Measurements from ENCODE around the gene PRRX1. TPM values are rescaled to one million over a fixed set of nuclear protein-coding genes. Genes with fewer than 3 reads are reported as not detected.

Gene PRRX1
- total RNA-seq, 1 donor from 2014 or later, result 358 TPM

- no peaks in the 10 kb centered on the region for H3K9me3 Mint-ChIP-seq (ENCODE audit: unreplicated experiment)
- H3K27ac Mint-ChIP-seq (ENCODE audit: unreplicated experiment), result peak overlapping the region; percentile 88
- peaks cover 87% of the 10 kb centered on the region for H3K4me1 Mint-ChIP-seq (ENCODE audit: unreplicated experiment)
- DNase-seq (ENCODE audit: extremely low spot score, unreplicated experiment), result no peak
- no peak for TF ChIP-seq CTCF (IDR thresholded peaks at IDR 0.05)
- no peaks in the 10 kb centered on the region for H3K27me3 Mint-ChIP-seq (ENCODE audit: unreplicated experiment)
- H3K4me3 Mint-ChIP-seq (ENCODE audit: unreplicated experiment), result peak overlapping the region; percentile 34
- peaks cover 25% of the 10 kb centered on the region for H3K36me3 Mint-ChIP-seq (ENCODE audit: unreplicated experiment)
Measured at GRCh38 chr1:170700842-170701615, 37.1 kb downstream of the PRRX1 start.

GRCh38 chr1:170701962-170702361 lies 38.0 kb downstream of the PRRX1 start:
- H3K27ac Mint-ChIP-seq (ENCODE audit: unreplicated experiment), result peak overlapping the region; percentile 67

GRCh38 chr1:170703591-170703990 lies 39.7 kb downstream of the PRRX1 start:
- no peak for DNase-seq (ENCODE audit: extremely low spot score, unreplicated experiment)
- peaks cover 26% of the 10 kb centered on the region for H3K36me3 Mint-ChIP-seq (ENCODE audit: unreplicated experiment)
- TF ChIP-seq CTCF (IDR thresholded peaks at IDR 0.05), result no peak
- H3K27ac Mint-ChIP-seq (ENCODE audit: unreplicated experiment), result peak overlapping the region; percentile 61
- no peak overlapping the region for H3K4me3 Mint-ChIP-seq (ENCODE audit: unreplicated experiment)
- no peaks in the 10 kb centered on the region for H3K27me3 Mint-ChIP-seq (ENCODE audit: unreplicated experiment)
- H3K9me3 Mint-ChIP-seq (ENCODE audit: unreplicated experiment), result no peaks in the 10 kb centered on the region
- H3K4me1 Mint-ChIP-seq (ENCODE audit: unreplicated experiment), result peaks cover 90% of the 10 kb centered on the region

More at GRCh38 chr1:170701962-170702361, 38.0 kb downstream of the PRRX1 start:
- H3K36me3 Mint-ChIP-seq (ENCODE audit: unreplicated experiment), result peaks cover 26% of the 10 kb centered on the region
- no peaks in the 10 kb centered on the region for H3K9me3 Mint-ChIP-seq (ENCODE audit: unreplicated experiment)
- no peak overlapping the region for H3K4me3 Mint-ChIP-seq (ENCODE audit: unreplicated experiment)
- no peak for DNase-seq (ENCODE audit: extremely low spot score, unreplicated experiment)
- H3K27me3 Mint-ChIP-seq (ENCODE audit: unreplicated experiment), result no peaks in the 10 kb centered on the region
- peaks cover 87% of the 10 kb centered on the region for H3K4me1 Mint-ChIP-seq (ENCODE audit: unreplicated experiment)
- TF ChIP-seq CTCF (IDR thresholded peaks at IDR 0.05), result no peak

GRCh38 chr1:170704256-170704655 lies 40.3 kb downstream of the PRRX1 start:
- Mint-ChIP-seq H3K4me1 (ENCODE audit: unreplicated experiment) (peaks cover 92% of the 10 kb centered on the region), H3K27me3 (ENCODE audit: unreplicated experiment) (no peaks in the 10 kb centered on the region), H3K4me3 (ENCODE audit: unreplicated experiment) (no peak overlapping the region), H3K36me3 (ENCODE audit: unreplicated experiment) (peaks cover 29% of the 10 kb centered on the region), H3K27ac (ENCODE audit: unreplicated experiment) (peak overlapping the region; percentile 54), H3K9me3 (ENCODE audit: unreplicated experiment) (no peaks in the 10 kb centered on the region)
- TF ChIP-seq CTCF (IDR thresholded peaks at IDR 0.05), result no peak
- DNase-seq (ENCODE audit: extremely low spot score, unreplicated experiment), result no peak

GRCh38 chr1:170705981-170706380 lies 42.0 kb downstream of the PRRX1 start:
- H3K27ac Mint-ChIP-seq (ENCODE audit: unreplicated experiment), result peak overlapping the region; percentile 92
- H3K27me3 Mint-ChIP-seq (ENCODE audit: unreplicated experiment), result no peaks in the 10 kb centered on the region
- DNase-seq (ENCODE audit: extremely low spot score, unreplicated experiment), result no peak
- peaks cover 88% of the 10 kb centered on the region for H3K4me1 Mint-ChIP-seq (ENCODE audit: unreplicated experiment)
- TF ChIP-seq CTCF (IDR thresholded peaks at IDR 0.05), result no peak
- no peaks in the 10 kb centered on the region for H3K9me3 Mint-ChIP-seq (ENCODE audit: unreplicated experiment)
- H3K36me3 Mint-ChIP-seq (ENCODE audit: unreplicated experiment), result peaks cover 36% of the 10 kb centered on the region
- no peak overlapping the region for H3K4me3 Mint-ChIP-seq (ENCODE audit: unreplicated experiment)
